Liver (tissue), 10 donors: ENCODE data around the gene TRIM33. TPM values are rescaled to one million over a fixed set of nuclear protein-coding genes. Genes with fewer than 3 reads are reported as not detected.

ENCODE experiments used
- DNase-seq: peaks from one replicate; pipeline ENCODE4 v3.0.0-alpha.2; 2017; ENCODE audit warnings: low spot score
- H3K27ac ChIP-seq, 2 donors: one replicate each; pipeline ENCODE4 v1.7.0; 2013; ENCODE audit warnings: inconsistent platforms in 2 of 2, low read length in 2 of 2, control low read depth in 1 of 2, low read depth in 1 of 2, mild to moderate bottlenecking in 1 of 2
- H3K27me3 ChIP-seq, 4 donors: one replicate each; pipeline versions ENCODE4 v1.6.1 to v1.7.0; 2013; ENCODE audit warnings: low read length in 3 of 4, inconsistent platforms in 1 of 4, mild to moderate bottlenecking in 1 of 4, moderate library complexity in 1 of 4; ENCODE audit not compliant: control insufficient read depth in 4 of 4, insufficient read depth in 4 of 4
- H3K36me3 ChIP-seq, 4 donors: one replicate each; pipeline versions ENCODE4 v1.6.1 to v1.7.0; 2013; ENCODE audit warnings: low read length in 3 of 4, mild to moderate bottlenecking in 3 of 4, low read depth in 1 of 4, moderate library complexity in 1 of 4; ENCODE audit not compliant: control insufficient read depth in 4 of 4, insufficient read depth in 3 of 4
- H3K4me1 ChIP-seq, 4 donors: one replicate each; pipeline versions ENCODE4 v1.6.1 to v1.7.0; 2013; ENCODE audit warnings: low read length in 3 of 4, mild to moderate bottlenecking in 3 of 4, moderate library complexity in 1 of 4; ENCODE audit not compliant: control insufficient read depth in 4 of 4, insufficient read depth in 4 of 4
- H3K4me3 ChIP-seq, 3 donors: one replicate each; pipeline versions ENCODE4 v1.6.1 to v1.7.0; 2013; ENCODE audit warnings: low read length in 3 of 3, control low read depth in 1 of 3, low read depth in 1 of 3, mild to moderate bottlenecking in 1 of 3
- H3K9ac ChIP-seq, 2 donors: one replicate each; pipeline ENCODE4 v1.7.0; 2013; ENCODE audit warnings: low read length in 2 of 2, mild to moderate bottlenecking in 2 of 2, moderate library complexity in 2 of 2, control low read depth in 1 of 2, low read depth in 1 of 2
- H3K9me3 ChIP-seq, 4 donors: one replicate each; pipeline versions ENCODE4 v1.6.1 to v1.7.0; 2013; ENCODE audit warnings: low read length in 3 of 4; ENCODE audit not compliant: control insufficient read depth in 4 of 4
- ATF3 ChIP-seq: IDR thresholded peaks from 2 replicates; pipeline ENCODE4 v1.6.1; 2016; ENCODE audit warnings: antibody characterized with exemption
- CTCF ChIP-seq: fragments of 150-350 bp; IDR thresholded peaks from 2 replicates; pipeline ENCODE4 v1.5.1; 2017; ENCODE audit warnings: improper control_type of control experiment, low read depth, low read length; ENCODE audit not compliant: missing input control
- EGR1 ChIP-seq, 2 donors: IDR thresholded peaks; 2 replicates each; pipeline ENCODE4 v1.6.1; 2016 to 2018; ENCODE audit warnings: antibody characterized with exemption in 2 of 2, low read depth in 2 of 2
- FOXA1 ChIP-seq: IDR thresholded peaks from 2 replicates; pipeline ENCODE4 v1.6.1; 2016; ENCODE audit warnings: antibody characterized with exemption
- FOXA2 ChIP-seq: IDR thresholded peaks from 2 replicates; pipeline ENCODE4 v1.6.1; 2016; ENCODE audit warnings: antibody characterized with exemption
- GABPA ChIP-seq, 2 donors: IDR thresholded peaks in 1 of 2; conservative IDR thresholded peaks in 1 of 2; 2 replicates each; pipeline ENCODE4 v1.6.1; 2016; ENCODE audit warnings: antibody characterized with exemption in 2 of 2, mild to moderate bottlenecking in 1 of 2, moderate library complexity in 1 of 2
- HNF4A ChIP-seq, 2 donors: conservative IDR thresholded peaks; 2 replicates each; pipeline ENCODE4 v1.6.1; 2016; ENCODE audit warnings: antibody characterized with exemption in 2 of 2, mild to moderate bottlenecking in 2 of 2
- HNF4G ChIP-seq: IDR thresholded peaks from 2 replicates; pipeline ENCODE4 v1.6.1; 2016; ENCODE audit warnings: antibody characterized with exemption
- JUND ChIP-seq, 2 donors: IDR thresholded peaks; 2 replicates each; pipeline ENCODE4 v1.6.1; 2016; ENCODE audit warnings: antibody characterized with exemption in 2 of 2
- MAX ChIP-seq: IDR thresholded peaks from 2 replicates; pipeline ENCODE4 v1.6.1; 2016; ENCODE audit warnings: antibody characterized with exemption
- NR2F2 ChIP-seq: IDR thresholded peaks from 2 replicates; pipeline ENCODE4 v1.6.1; 2016; ENCODE audit warnings: antibody characterized with exemption
- RAD21 ChIP-seq, 2 donors: IDR thresholded peaks; 2 replicates each; pipeline ENCODE4 v1.6.1; 2016; ENCODE audit warnings: antibody characterized with exemption in 2 of 2, mild to moderate bottlenecking in 2 of 2
- REST ChIP-seq: IDR thresholded peaks from 2 replicates; pipeline ENCODE4 v1.6.1; 2016; ENCODE audit warnings: antibody characterized with exemption, mild to moderate bottlenecking
- RXRA ChIP-seq, 2 donors: IDR thresholded peaks; 2 replicates each; pipeline ENCODE4 v1.6.1; 2017 to 2018; ENCODE audit warnings: antibody characterized with exemption in 2 of 2, mild to moderate bottlenecking in 1 of 2
- SP1 ChIP-seq: IDR thresholded peaks from 2 replicates; pipeline ENCODE4 v1.6.1; 2018; ENCODE audit warnings: antibody characterized with exemption, mild to moderate bottlenecking
- TAF1 ChIP-seq: conservative IDR thresholded peaks from 2 replicates; pipeline ENCODE4 v1.6.1; 2016; ENCODE audit warnings: antibody characterized with exemption, mild to moderate bottlenecking
- YY1 ChIP-seq: IDR thresholded peaks from 2 replicates; pipeline ENCODE4 v1.6.1; 2016; ENCODE audit warnings: antibody characterized with exemption, mild to moderate bottlenecking
- ZBTB33 ChIP-seq: IDR thresholded peaks from 2 replicates; pipeline ENCODE4 v1.6.1; 2016; ENCODE audit warnings: antibody characterized with exemption
- WGBS: extraction: QIAGEN DNeasy Blood & Tissue Kit; methylation state at CpG from one replicate; pipeline ENCODE4 v1.1.7; 2013; 5-methylcytosine and 5-hydroxymethylcytosine counted together
- polyA plus RNA-seq, 2 donors: library from polyadenylated mRNA; stranded (reverse) in 1 of 2; unstranded in 1 of 2; fragments of 200-250 nt in 1 of 2; fragments of >200 nt in 1 of 2; fragmentation: Nextera tagmentation in 1 of 2; extraction: Ambion mirVana in 1 of 2; gene quantifications; one replicate each; pipeline versions ENCODE4 v1.2.1 to v1.2.3, GENCODE V29; 2013 to 2015
- small RNA-seq: library from RNA; depleted of rRNA; stranded (forward); fragments of <200 nt; gene quantifications from one replicate; pipeline ENCODE3, GENCODE V24; 2014
- total RNA-seq, 2 donors: library from RNA; depleted of rRNA; stranded (reverse); fragments of >200 nt; gene quantifications; one replicate each; pipeline ENCODE4 v1.2.3, GENCODE V29; 2014
- donor health status: healthy.
- donor health status: healthy.
- donor health status: healthy.
- donor health status: healthy.
- donor health status: healthy.

The TRIM33 gene
- total and polyA plus RNA-seq, 4 donors, result 4.5 to 30.5 (median 16.6) TPM

- 97% methylated on average over 4 of the region's 4 CpGs for WGBS
- TF ChIP-seq FOXA1 (no peak), ZBTB33 (no peak), TAF1 (no peak), HNF4G (no peak), RAD21 (IDR thresholded peaks at IDR 0.05) (no peak), YY1 (no peak), NR2F2 (no peak), CTCF (no peak), REST (no peak), FOXA2 (no peak), JUND (IDR thresholded peaks at IDR 0.05) (no peak), MAX (no peak), GABPA (IDR thresholded peaks at IDR 0.05 in 1 of 2, conservative IDR thresholded peaks at IDR 0.05 in 1 of 2) (no peak), RXRA (IDR thresholded peaks at IDR 0.05) (no peak), ATF3 (no peak), EGR1 (IDR thresholded peaks at IDR 0.05; ENCODE audit: low read depth in 2 of 2) (no peak), HNF4A (conservative IDR thresholded peaks at IDR 0.05) (no peak), SP1 (no peak)
- H3K27ac ChIP-seq, result no peak overlapping the region
- no peak overlapping the region for H3K9ac ChIP-seq
- H3K4me1 ChIP-seq, result peaks cover 0 to 13% (median 7%) of the 10 kb centered on the region in 4 donors
- no peak overlapping the region for H3K4me3 ChIP-seq
- DNase-seq, result no peak
- H3K36me3 ChIP-seq, result no peaks in the 10 kb centered on the region
- H3K9me3 ChIP-seq, result no peaks in the 10 kb centered on the region
- H3K27me3 ChIP-seq, result peaks cover 0 to 2% (median 0%) of the 10 kb centered on the region in 4 donors
These were observed 166.3 kb downstream of the TRIM33 start for GRCh38 chr1:114344656-114345055.

Small RNA genes within 50 kb of the gene (small RNA-seq; reads per million reads assigned to genes)
- not detected for gene RF00019

Other genes with a start within 250 kb of the TRIM33 start
- 10 to 100 TPM; 15.7 to 16.8 TPM for gene BCAS2, start 70.4 kb upstream of the TRIM33 start, total RNA-seq
- gene BCAS2, start 70.4 kb upstream of the TRIM33 start, polyA plus RNA-seq, result 10 to 100 TPM; 19.1 to 33.5 TPM
- gene DENND2C, start 158.8 kb upstream of the TRIM33 start, total RNA-seq, result 1 to 10 TPM; 1.3 to 5.6 TPM
- 1 to 10 TPM; 1.9 to 4.9 TPM for gene DENND2C, start 158.8 kb upstream of the TRIM33 start, polyA plus RNA-seq
- not detected for gene AMPD1, start 184.3 kb upstream of the TRIM33 start, total RNA-seq
- gene AMPD1, start 184.3 kb upstream of the TRIM33 start, polyA plus RNA-seq, result under 1 TPM in 1 of 2 donors, not detected in 1; 0.03 TPM
- gene NRAS, start 205.6 kb upstream of the TRIM33 start, total RNA-seq, result 10 to 100 TPM; 17.7 to 36.0 TPM
- gene NRAS, start 205.6 kb upstream of the TRIM33 start, polyA plus RNA-seq, result 1 to 10 TPM; 6.7 to 9.1 TPM
- 100 to 1,000 TPM; 178 to 376 TPM for gene CSDE1, start 246.8 kb upstream of the TRIM33 start, total RNA-seq
- 10 to 100 TPM; 63.7 to 84.7 TPM for gene CSDE1, start 246.8 kb upstream of the TRIM33 start, polyA plus RNA-seq